ENCODE results near the gene ALCAM. TPM values are rescaled to one million over a fixed set of nuclear protein-coding genes. Genes with fewer than 3 reads are reported as not detected.
A peak's percentile ranks its signal among the peaks of the same experiment; 100 is the strongest.

ALCAM gene
- total RNA-seq, 1 experiment from 2014 or later, result 16.4 TPM

DNA sequence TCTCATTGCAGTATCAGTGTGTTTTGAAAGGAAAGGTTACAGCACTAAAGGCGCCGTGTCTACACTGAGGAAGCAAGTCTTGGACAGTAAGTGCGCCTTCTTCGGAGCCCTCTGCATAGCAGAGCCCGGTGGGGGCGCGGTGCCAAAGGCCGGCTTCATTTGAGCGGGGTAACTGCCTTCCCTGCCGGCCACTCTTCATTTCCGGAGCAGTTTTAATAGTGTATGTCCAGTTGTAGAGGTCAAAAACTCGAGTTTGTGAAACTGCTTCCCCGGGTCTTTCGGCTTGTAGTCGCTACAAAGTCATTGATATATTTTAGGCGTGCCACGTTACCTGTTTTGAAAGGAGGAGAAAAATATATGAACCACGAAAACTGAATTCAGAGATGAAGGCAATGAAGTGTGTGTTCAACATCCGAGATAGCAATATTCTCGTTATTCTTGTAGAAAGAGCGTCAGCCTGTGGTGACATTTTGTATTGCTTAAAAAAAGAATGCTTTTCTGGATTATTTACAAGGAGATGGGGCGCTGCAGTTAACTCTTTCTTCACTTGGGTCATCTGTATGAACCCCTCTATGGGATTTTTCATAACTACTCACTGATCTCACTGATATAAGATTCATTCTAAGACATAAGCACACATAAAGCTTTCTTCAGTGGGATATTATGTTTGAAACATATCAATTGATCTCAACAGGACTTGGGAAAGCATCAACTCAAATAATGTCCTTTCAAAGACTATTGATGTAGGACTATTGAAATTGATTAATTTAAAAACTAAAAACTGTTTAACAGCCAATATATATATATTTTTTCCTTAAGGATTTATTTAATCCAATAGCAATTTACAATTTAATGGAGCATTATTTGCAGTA lies 3.0 kb downstream of the ALCAM start:
- no peaks in the 10 kb centered on the region for H3K79me2 ChIP-seq (ENCODE audit: low read length)
- peak; percentile 81 for DNase-seq
- H3K27me3 ChIP-seq (ENCODE audit: low read length), result no peaks in the 10 kb centered on the region
- no peaks in the 10 kb centered on the region for H4K20me1 ChIP-seq (ENCODE audit: insufficient read depth, low read depth, low read length)
- H2AFZ ChIP-seq (ENCODE audit: low read length), result peak overlapping the region; percentile 97
- no peaks in the 10 kb centered on the region for H3K9me2 ChIP-seq (replicated peaks; ENCODE audit: insufficient read depth, low read length)
- H3K36me3 ChIP-seq (ENCODE audit: insufficient read depth, low read length), result no peaks in the 10 kb centered on the region
- peaks cover 48% of the 10 kb centered on the region for H3K4me1 ChIP-seq (ENCODE audit: low read length)
- H3K4me3 ChIP-seq (ENCODE audit: low read length), result peak overlapping the region; percentile 76
- H3K4me2 ChIP-seq (ENCODE audit: low read depth, low read length, poor library complexity, severe bottlenecking), result peak overlapping the region; percentile 82
- peak overlapping the region; percentile 69 for H3K9ac ChIP-seq (ENCODE audit: low read length)
- no peaks in the 10 kb centered on the region for H3K9me3 ChIP-seq (ENCODE audit: low read length)
- peak overlapping the region; percentile 32 for H3K27ac ChIP-seq (ENCODE audit: low read length)

DNA sequence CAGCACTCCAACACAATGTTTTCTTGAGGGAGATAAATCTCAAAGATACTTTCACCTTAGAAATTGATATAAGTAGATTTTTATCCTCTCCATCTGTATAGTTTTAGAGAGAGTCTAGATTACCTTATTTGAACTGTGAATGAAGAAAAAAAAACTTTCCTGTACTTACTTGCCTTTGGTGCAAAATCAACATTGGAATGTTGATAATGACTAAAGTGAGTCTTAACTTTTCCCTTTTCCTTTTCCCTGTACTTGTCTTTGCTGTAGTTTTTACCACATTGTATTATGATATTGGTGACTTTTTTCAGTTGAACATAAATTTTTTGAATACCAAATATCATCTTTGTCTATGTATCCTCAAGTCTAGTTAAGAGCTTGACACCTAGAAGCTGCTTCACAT lies 6.7 kb downstream of the ALCAM start:
- Histone ChIP-seq H3K4me2 (ENCODE audit: low read depth, low read length, poor library complexity, severe bottlenecking) (no peak overlapping the region), H3K36me3 (ENCODE audit: insufficient read depth, low read length) (no peaks in the 10 kb centered on the region), H3K27me3 (ENCODE audit: low read length) (no peaks in the 10 kb centered on the region), H4K20me1 (ENCODE audit: insufficient read depth, low read depth, low read length) (no peaks in the 10 kb centered on the region), H3K4me3 (ENCODE audit: low read length) (no peak overlapping the region), H3K27ac (ENCODE audit: low read length) (no peak overlapping the region), H3K9me2 (replicated peaks; ENCODE audit: insufficient read depth, low read length) (no peaks in the 10 kb centered on the region), H3K79me2 (ENCODE audit: low read length) (no peaks in the 10 kb centered on the region), H3K9ac (ENCODE audit: low read length) (no peak overlapping the region), H2AFZ (ENCODE audit: low read length) (no peak overlapping the region), H3K9me3 (ENCODE audit: low read length) (no peaks in the 10 kb centered on the region), H3K4me1 (ENCODE audit: low read length) (peaks cover 18% of the 10 kb centered on the region)
- peak; percentile 23 for DNase-seq

DNA sequence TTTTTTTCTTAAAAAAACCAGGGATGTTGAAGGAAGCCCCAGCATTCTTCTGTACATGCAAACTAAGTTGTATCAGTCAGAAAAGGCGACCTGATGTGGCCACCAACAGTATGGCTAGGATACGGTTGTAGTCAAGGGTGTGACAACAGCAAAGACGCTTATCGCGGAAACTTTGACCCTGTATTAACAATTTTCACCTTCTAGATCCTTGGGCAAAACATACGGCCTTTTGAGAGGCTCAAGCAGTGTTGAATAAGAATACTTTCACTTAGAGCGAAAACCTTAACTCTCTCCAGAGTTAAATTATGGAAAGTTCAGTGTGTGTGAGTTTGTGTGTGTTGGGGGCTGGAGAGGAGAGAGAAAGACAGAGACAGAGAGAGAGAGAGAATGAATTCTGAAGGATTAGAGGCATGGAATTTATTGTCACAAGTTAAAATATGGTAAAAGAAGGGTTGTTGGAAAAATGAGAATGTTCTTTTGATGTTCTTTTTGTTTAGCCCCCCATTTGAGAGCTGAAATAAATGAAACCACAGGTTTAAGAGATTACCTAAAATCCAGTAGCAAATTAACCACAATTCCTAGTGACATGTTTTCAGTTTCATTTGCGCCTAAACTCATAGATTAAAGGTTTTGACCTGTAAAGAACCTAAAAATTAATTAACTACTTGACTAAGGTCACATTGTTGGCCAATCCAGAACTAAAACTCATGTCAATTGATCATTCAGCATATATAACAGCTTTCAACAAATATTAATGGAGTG lies 9.2 kb downstream of the ALCAM start:
- Histone ChIP-seq H3K27me3 (ENCODE audit: low read length) (no peaks in the 10 kb centered on the region), H3K36me3 (ENCODE audit: insufficient read depth, low read length) (no peaks in the 10 kb centered on the region), H3K9ac (ENCODE audit: low read length) (no peak overlapping the region), H3K27ac (ENCODE audit: low read length) (no peak overlapping the region), H3K9me3 (ENCODE audit: low read length) (no peaks in the 10 kb centered on the region), H3K79me2 (ENCODE audit: low read length) (no peaks in the 10 kb centered on the region), H4K20me1 (ENCODE audit: insufficient read depth, low read depth, low read length) (no peaks in the 10 kb centered on the region), H3K4me1 (ENCODE audit: low read length) (no peaks in the 10 kb centered on the region), H2AFZ (ENCODE audit: low read length) (no peak overlapping the region), H3K4me2 (ENCODE audit: low read depth, low read length, poor library complexity, severe bottlenecking) (no peak overlapping the region), H3K4me3 (ENCODE audit: low read length) (no peak overlapping the region), H3K9me2 (replicated peaks; ENCODE audit: insufficient read depth, low read length) (no peaks in the 10 kb centered on the region)
- peak; percentile 27 for DNase-seq

DNA sequence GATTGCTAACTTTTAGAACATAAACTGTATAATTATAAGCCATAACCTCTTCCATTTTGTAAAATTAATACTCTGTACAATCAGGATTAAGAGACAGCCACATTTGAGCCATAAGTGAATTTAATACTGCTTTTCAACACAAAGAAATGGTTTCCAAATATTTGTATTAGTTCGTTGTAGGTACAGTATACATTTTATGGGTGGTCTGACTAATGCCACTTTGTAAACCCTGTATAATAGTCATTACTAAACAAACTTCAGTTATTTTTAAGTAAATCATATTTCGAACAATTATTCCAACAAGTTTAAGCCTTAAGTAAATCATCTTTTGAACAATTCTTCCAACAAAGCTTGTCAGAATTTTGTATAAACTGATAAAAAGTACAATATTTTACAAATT lies 11.0 kb downstream of the ALCAM start:
- no peaks in the 10 kb centered on the region for H4K20me1 ChIP-seq (ENCODE audit: insufficient read depth, low read depth, low read length)
- H3K4me3 ChIP-seq (ENCODE audit: low read length), result no peak overlapping the region
- no peaks in the 10 kb centered on the region for H3K4me1 ChIP-seq (ENCODE audit: low read length)
- H3K9me2 ChIP-seq (replicated peaks; ENCODE audit: insufficient read depth, low read length), result no peaks in the 10 kb centered on the region
- H3K79me2 ChIP-seq (ENCODE audit: low read length), result no peaks in the 10 kb centered on the region
- DNase-seq, result peak; percentile 14
- no peak overlapping the region for H3K9ac ChIP-seq (ENCODE audit: low read length)
- H3K27ac ChIP-seq (ENCODE audit: low read length), result no peak overlapping the region
- no peaks in the 10 kb centered on the region for H3K36me3 ChIP-seq (ENCODE audit: insufficient read depth, low read length)
- no peaks in the 10 kb centered on the region for H3K27me3 ChIP-seq (ENCODE audit: low read length)
- no peak overlapping the region for H3K4me2 ChIP-seq (ENCODE audit: low read depth, low read length, poor library complexity, severe bottlenecking)
- no peaks in the 10 kb centered on the region for H3K9me3 ChIP-seq (ENCODE audit: low read length)
- no peak overlapping the region for H2AFZ ChIP-seq (ENCODE audit: low read length)

DNA sequence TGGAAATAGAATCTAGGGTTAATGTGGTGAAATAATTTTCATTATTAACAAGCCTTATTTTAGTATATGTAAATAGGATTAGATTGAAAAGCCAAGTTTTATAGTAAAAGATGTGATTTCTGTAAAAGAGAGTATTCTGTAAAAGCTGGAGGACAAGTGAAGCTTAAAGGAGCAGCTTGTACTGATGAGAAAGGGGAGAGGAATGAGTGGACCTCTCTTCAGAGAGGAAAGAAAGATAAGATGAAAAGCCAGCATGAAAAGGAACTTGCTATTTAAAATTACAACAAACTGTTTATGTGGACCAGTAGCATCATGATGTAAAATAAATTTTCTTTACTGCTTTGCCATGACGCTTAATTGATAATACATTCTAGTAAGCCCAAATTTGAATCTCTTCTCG lies 18.5 kb downstream of the ALCAM start:
- H3K9me3 ChIP-seq (ENCODE audit: low read length), result no peaks in the 10 kb centered on the region
- H3K79me2 ChIP-seq (ENCODE audit: low read length), result no peaks in the 10 kb centered on the region
- H3K9me2 ChIP-seq (replicated peaks; ENCODE audit: insufficient read depth, low read length), result 0 out of 2 replicates have a peak, but pooled peaks cover 3% of the 10 kb centered on the region
- no peaks in the 10 kb centered on the region for H3K36me3 ChIP-seq (ENCODE audit: insufficient read depth, low read length)
- no peak overlapping the region for H3K27ac ChIP-seq (ENCODE audit: low read length)
- no peaks in the 10 kb centered on the region for H3K27me3 ChIP-seq (ENCODE audit: low read length)
- no peak overlapping the region for H3K9ac ChIP-seq (ENCODE audit: low read length)
- no peak overlapping the region for H2AFZ ChIP-seq (ENCODE audit: low read length)
- peaks cover 3% of the 10 kb centered on the region; the same call in 1 of the 2 replicates for H3K4me1 ChIP-seq (ENCODE audit: low read length)
- peaks cover 6% of the 10 kb centered on the region; the same call in 1 of the 2 replicates for H4K20me1 ChIP-seq (ENCODE audit: insufficient read depth, low read depth, low read length)
- no peak overlapping the region for H3K4me3 ChIP-seq (ENCODE audit: low read length)
- no peak overlapping the region for H3K4me2 ChIP-seq (ENCODE audit: low read depth, low read length, poor library complexity, severe bottlenecking)
- peak; percentile 4 for DNase-seq

DNA sequence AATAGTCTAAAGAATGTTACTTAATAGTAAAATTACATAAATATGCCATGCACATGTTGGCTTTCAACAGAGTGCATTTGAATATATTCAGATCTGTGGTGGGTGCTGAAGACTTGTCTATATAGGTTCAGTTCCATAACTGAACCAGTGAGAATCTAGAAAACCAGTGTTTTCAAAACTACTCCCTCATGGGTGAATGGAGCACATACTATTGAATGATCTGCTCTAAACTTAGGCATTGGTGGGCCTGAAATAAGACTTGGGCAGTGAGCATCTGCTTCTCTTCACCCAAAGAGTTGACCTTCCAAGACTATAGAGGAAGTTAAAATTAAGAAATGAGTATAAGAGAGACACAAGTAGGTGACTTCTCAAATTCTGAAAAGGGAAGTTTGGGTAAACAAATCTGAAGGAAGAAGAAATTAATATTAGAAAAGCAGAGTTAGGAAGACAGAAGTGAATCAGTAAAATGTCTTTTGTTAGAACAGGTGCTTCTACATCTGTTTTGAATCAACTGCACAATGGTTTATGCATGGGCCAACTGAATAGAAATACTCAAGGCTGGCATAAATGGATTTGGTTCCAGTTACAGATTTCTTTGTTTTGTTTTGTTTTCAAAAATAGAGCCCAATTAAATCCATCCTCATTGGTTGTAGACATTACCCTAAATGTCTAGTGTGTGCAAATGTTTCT lies 19.3 kb downstream of the ALCAM start:
- Histone ChIP-seq H3K4me3 (ENCODE audit: low read length) (no peak overlapping the region), H3K79me2 (ENCODE audit: low read length) (no peaks in the 10 kb centered on the region), H2AFZ (ENCODE audit: low read length) (no peak overlapping the region), H3K9me2 (replicated peaks; ENCODE audit: insufficient read depth, low read length) (0 out of 2 replicates have a peak, but pooled peaks cover 3% of the 10 kb centered on the region), H3K9me3 (ENCODE audit: low read length) (no peaks in the 10 kb centered on the region), H3K4me1 (ENCODE audit: low read length) (peaks cover 3% of the 10 kb centered on the region; the same call in 1 of the 2 replicates), H3K4me2 (ENCODE audit: low read depth, low read length, poor library complexity, severe bottlenecking) (no peak overlapping the region), H4K20me1 (ENCODE audit: insufficient read depth, low read depth, low read length) (peaks cover 6% of the 10 kb centered on the region; the same call in 1 of the 2 replicates), H3K36me3 (ENCODE audit: insufficient read depth, low read length) (no peaks in the 10 kb centered on the region), H3K9ac (ENCODE audit: low read length) (no peak overlapping the region), H3K27me3 (ENCODE audit: low read length) (no peaks in the 10 kb centered on the region), H3K27ac (ENCODE audit: low read length) (no peak overlapping the region)
- DNase-seq, result peak; percentile 20

DNA sequence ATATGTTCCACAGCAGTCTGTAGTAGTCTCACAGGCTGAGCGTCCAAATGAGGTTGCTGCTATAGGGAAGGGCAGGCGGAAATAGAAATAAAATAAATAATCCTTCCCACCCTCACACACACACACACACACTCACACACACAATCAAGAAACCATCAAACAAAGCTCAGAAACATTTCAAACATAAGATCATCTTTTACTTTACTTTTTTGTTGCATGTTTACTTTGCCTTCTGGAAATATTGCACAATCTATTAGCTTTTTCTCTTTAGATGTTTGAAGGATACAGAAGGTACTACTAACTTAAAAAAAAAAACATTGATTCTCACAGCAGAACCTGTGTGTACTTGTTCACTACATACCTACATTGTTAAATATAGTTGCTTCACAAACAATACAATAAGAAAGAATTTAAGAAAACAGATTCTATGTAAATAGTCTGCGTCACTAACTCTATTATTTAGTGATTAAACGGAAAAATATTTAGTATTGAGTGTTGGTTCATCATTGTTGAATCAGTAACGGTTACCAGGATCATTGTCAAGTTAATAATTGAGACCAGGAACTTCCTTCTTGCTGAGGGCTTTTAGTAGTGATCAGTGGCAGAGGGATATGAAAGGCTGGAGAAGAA lies 20.5 kb downstream of the ALCAM start:
- no peak for DNase-seq
- Histone ChIP-seq H3K9ac (ENCODE audit: low read length) (no peak overlapping the region), H3K4me3 (ENCODE audit: low read length) (no peak overlapping the region), H3K27ac (ENCODE audit: low read length) (no peak overlapping the region), H3K79me2 (ENCODE audit: low read length) (no peaks in the 10 kb centered on the region), H3K9me2 (replicated peaks; ENCODE audit: insufficient read depth, low read length) (0 out of 2 replicates have a peak, but pooled peaks cover 3% of the 10 kb centered on the region), H3K36me3 (ENCODE audit: insufficient read depth, low read length) (no peaks in the 10 kb centered on the region), H3K4me2 (ENCODE audit: low read depth, low read length, poor library complexity, severe bottlenecking) (no peak overlapping the region), H3K4me1 (ENCODE audit: low read length) (peaks cover 3% of the 10 kb centered on the region; the same call in 1 of the 2 replicates), H4K20me1 (ENCODE audit: insufficient read depth, low read depth, low read length) (peaks cover 6% of the 10 kb centered on the region; the same call in 1 of the 2 replicates), H3K9me3 (ENCODE audit: low read length) (no peaks in the 10 kb centered on the region), H2AFZ (ENCODE audit: low read length) (no peak overlapping the region), H3K27me3 (ENCODE audit: low read length) (no peaks in the 10 kb centered on the region)

All from Karpas-422 (cell line).